Gastroesophageal sphincter (tissue), 3 donors: ENCODE data around the gene CAV1.

Experiments used
- EP300 ChIP-seq: sonication (generic); formaldehyde crosslinking; IDR thresholded peaks from one replicate; pipeline ENCODE4 v1.6.1; 2017; ENCODE audit warnings: antibody characterized with exemption, mild to moderate bottlenecking
- POLR2A ChIP-seq, 2 donors: fragments of 450-650 bp; IDR thresholded peaks; one replicate each; pipeline ENCODE4 v1.6.1; 2017; ENCODE audit warnings: antibody characterized with exemption in 2 of 2, mild to moderate bottlenecking in 2 of 2, moderate library complexity in 1 of 2
- POLR2AphosphoS5 ChIP-seq: sonication (generic); formaldehyde crosslinking; IDR thresholded peaks from one replicate; pipeline ENCODE4 v1.6.1; 2017; ENCODE audit warnings: antibody characterized with exemption
- TF ChIP-seq, protein P1 (sequence below), 4 experiments: fragments of 200-600 bp in 2 of 4; fragments of 450-650 bp in 2 of 4; sonication (generic) in 1 of 4; IDR thresholded peaks; one replicate each; pipeline ENCODE4 v1.5.1; 2017 to 2019; ENCODE audit warnings: antibody characterized with exemption in 4 of 4, mild to moderate bottlenecking in 2 of 4, moderate library complexity in 2 of 4

DNA sequence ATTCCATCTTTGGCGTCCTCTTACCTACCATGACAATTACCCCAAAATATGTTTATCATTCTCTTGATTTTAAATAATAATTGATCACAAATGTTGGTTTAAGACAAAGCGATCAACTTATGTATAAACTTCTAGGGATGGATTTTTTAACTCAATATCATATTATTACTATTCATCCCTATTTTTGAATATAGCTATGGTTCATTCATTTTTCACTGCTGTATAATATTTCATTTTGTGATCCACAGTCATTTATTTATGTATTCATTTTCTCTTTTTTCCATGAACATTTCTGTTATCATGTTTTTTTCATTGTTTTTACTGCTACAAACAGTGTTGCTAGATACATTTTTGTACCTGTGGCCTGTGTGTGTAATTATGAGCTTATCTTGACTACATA, 85.9 kb downstream of the CAV1 start:
- no peak for TF ChIP-seq POLR2A (IDR thresholded peaks at IDR 0.05)
- TF ChIP-seq, protein P1, sequence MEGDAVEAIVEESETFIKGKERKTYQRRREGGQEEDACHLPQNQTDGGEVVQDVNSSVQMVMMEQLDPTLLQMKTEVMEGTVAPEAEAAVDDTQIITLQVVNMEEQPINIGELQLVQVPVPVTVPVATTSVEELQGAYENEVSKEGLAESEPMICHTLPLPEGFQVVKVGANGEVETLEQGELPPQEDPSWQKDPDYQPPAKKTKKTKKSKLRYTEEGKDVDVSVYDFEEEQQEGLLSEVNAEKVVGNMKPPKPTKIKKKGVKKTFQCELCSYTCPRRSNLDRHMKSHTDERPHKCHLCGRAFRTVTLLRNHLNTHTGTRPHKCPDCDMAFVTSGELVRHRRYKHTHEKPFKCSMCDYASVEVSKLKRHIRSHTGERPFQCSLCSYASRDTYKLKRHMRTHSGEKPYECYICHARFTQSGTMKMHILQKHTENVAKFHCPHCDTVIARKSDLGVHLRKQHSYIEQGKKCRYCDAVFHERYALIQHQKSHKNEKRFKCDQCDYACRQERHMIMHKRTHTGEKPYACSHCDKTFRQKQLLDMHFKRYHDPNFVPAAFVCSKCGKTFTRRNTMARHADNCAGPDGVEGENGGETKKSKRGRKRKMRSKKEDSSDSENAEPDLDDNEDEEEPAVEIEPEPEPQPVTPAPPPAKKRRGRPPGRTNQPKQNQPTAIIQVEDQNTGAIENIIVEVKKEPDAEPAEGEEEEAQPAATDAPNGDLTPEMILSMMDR (IDR thresholded peaks at IDR 0.05) = no peak
- no peak for TF ChIP-seq POLR2AphosphoS5
- no peak for TF ChIP-seq EP300
